Stimulated activated CD4-positive, alpha-beta T cell treated with anti-CD3 and anti-CD28 coated beads, Interleukin-2, amount 100 ng/mL, for 48 hours (primary cell): ENCODE measurements around the gene DDX43.
"Not testable (repeated sequence)": the region's sequence is repeated elsewhere in the genome, so short reads cannot be mapped to it uniquely, and the experiment has no call there.

Experiments
- DNase-seq, 2 donors: peaks; one replicate each; pipeline ENCODE4 v3.0.0-alpha.2; 2020

The DDX43 gene

DNA sequence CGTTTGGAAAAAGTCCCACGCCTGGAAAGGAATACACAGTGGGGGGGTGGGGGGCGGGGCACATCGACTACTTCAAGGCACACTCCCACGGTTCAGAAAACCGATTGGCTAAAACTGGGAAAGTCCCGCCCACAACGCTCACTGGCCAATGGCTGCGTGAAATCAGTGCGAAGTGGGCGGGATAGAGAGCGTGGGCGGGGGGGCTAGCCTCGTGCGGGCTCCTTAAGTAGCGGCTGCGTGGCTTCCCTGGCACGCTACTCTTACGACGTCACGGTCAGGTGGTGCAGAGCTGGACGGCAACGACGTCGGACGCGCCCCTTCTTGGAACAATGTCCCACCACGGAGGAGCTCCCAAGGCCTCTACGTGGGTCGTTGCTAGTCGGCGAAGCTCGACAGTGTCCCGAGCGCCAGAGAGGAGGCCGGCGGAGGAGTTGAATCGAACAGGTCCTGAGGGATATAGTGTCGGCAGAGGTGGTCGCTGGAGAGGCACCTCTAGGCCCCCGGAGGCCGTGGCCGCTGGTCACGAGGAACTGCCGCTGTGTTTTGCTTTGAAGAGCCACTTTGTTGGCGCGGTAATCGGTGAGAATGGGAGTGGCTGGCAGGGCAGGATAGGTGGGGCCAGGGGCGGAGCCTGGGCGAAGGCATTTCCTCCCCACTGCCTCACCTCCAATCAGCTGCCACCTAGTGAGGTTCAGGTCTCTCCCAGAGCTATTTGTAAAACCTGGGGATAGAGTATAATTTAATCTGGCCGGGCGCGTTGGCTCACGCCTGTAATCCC is at the start of gene DDX43:
Gene DDX43 (plus strand): TSS at position 252 of the 778 bp plus-strand sequence. CDS start 78 bp downstream, at position 330.
- no peak for DNase-seq

DNA sequence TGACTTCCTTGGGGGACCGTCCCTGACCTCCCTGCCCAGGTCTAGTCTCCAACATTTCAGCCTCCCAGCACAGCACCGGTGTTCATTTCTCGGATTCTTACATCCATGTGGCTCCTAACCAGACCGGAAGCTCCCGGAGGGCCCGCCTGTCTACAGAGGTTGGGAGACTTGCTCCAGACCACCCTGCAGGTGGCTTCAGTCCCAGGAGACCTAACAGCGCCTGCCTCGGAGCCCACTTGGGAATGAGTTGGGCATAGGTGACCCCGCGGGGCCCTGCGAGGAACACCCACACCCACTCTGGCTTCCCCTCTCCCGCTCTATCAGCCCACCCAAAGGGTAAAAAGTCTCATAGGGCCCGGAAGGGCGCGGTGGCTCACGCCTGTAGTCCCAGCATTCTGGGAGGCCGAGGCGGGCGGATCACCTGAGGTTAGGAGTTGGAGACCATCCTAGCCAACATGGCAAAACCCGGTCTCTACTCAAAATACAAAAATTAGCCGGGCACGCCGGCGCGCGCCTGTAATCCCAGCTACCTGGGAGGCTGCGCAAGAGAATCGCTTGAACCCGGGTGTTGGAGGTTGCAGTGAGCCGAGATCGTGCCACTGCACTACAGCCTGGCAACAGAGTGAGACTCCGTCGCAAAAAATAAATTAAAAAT is 46.0 kb upstream of the DDX43 start:
- DNase-seq = no peak

DNA sequence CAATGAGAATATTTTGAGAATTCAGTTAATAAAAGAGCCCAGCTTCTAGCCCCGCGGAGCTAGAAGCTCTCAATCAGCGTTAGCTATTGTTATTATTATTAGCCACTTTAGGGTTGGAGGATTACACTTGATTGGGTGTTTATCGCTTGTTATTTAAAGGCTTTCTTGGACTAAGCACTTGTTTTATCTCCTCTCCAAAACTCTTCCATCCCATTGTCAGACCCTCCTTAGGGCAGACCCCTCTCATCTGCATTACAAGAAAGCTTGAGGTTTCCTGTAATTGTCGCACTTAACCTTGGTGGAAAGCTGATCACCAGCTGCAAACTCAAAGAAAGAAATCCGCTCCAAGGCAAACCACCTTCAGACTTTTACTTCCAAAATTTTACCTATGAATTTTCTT is 45.3 kb upstream of the DDX43 start:
- no peak for DNase-seq

DNA sequence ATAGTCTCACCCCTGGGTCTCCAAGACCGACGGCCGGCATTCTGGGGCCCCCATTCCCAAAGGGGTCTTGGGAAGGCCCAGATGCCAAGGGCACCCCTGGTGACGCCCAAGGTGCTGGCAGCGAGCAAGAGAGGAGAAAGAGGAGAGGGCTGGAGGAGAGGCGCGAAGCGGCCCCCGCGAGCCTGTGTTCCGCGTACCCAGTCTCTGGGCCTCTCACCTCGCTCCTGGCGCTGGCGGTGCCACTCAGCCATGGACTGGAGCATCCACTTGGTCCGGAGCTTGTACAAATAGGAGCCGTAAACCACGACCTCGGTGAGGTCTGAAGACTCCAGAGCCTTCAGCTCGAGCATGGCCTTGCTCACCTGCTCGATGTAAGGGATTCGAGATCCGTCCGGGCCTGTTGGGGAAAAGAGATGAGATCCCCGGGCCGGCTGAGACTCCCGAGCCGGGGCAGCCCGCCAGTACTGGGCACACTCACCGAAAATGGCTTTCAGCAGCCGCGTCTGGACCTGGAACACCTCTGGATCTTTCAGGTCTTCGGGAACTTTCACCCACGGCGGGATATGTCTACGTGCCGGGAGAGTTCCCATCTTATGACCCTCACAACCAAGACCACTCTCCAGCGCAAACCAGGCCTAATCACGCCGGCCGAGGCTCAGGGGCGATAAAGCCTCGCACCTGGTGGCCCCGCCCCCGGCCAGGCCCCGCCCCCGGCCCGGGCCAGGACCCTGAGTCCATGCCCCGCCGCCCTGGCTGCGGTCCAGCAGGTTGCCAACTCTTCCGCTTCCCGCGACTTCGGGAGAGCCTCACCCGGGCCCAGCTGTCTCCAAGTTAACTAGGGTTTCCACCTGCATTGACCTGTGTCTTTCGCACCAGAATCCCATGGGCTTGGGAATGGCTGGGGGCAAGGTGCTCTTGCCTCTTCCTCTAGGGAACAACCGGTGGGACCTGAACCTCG is 40.7 kb upstream of the DDX43 start, which contains the start of gene DPPA5:
Gene DPPA5 (minus strand): TSS at position 641 of the 958 bp plus-strand sequence. CDS start 51 bp downstream, at position 590.
- no peak for DNase-seq

DNA sequence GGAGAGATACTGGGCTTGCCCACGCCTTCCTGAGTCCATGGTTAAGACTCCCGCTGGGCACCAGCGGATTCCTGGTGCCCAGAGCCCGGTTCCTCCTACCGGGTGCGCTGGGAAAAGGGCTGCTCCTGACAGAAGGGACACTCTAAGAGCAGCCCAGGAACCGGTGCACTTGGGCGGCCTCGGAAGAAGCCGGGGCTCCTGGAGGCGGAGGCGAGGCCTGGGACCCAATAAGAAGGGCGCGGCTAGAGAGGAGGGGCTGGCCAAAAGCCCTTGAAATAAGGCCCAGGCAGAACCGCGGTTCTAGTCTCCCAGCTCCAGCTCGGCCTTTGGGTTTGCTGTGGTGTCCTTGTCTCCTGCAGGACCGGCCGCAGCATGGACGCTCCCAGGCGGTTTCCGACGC is 32.3 kb upstream of the DDX43 start, which contains the start of gene KHDC3L:
Gene KHDC3L (plus strand): TSS at position 301 of the 400 bp plus-strand sequence. CDS start 72 bp downstream, at position 373.
- no peak for DNase-seq

DNA sequence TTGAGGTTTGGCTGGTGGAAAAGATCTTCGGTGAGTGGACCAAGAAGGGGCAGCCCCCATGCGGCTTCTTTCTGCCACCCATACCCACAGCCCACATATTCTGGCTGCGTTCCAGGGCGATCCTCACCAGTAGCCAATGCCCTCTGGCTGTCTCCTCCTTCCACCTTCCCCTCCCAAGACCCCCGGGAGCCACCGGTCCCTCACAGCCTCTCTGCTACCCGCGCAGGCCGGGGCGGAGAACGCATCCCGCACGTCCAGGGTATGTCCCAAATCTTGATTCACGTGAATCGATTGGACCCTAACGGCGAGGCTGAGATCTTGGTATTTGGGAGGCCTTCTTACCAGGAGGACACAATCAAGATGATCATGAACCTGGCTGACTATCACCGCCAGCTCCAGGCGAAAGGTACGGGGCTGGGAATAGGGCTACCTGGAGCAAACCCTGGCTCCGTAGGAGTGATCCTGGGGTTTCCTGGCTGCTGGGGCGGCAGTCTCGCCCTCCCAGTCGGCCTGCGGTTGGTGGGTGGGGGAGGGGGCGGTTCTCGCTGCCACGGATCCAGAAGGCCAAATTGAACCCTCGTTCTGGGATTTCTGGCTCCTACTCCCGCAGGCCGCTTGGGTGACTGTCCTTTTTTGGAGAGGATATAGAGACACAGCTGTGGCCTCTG is 31.6 kb upstream of the DDX43 start:
- no peak for DNase-seq

DNA sequence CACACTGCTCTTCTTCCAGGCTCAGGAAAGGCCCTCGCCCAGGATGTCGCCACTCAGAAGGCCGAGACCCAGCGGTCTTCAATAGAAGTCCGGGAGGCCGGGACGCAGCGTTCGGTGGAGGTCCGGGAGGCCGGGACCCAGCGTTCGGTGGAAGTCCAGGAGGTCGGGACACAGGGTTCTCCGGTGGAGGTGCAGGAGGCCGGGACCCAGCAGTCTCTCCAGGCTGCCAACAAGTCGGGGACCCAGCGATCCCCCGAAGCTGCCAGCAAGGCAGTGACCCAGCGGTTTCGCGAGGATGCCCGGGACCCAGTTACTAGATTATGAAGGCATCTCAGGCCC is 31.1 kb upstream of the DDX43 start:
- DNase-seq = no peak

DNA sequence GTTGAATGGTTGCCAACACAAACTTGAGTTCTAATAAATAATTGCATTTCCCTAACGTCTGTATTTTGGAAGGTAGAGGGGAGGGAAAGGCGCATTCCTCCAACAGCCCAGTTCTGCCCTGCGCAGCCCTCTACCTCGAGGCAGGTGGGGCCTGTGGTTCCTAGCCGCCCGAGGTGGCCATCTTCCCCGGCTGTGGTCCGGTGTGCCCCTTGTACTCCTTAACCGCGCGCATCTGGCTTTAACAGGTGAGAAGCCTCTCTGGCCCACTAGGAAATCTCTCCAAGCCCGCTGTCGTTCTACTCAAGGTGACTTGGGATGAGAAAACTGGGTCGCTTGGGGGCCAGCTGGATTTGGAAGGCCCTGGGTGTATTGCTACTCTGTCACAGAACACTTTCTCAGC is 30.5 kb upstream of the DDX43 start:
- no peak for DNase-seq

DNA sequence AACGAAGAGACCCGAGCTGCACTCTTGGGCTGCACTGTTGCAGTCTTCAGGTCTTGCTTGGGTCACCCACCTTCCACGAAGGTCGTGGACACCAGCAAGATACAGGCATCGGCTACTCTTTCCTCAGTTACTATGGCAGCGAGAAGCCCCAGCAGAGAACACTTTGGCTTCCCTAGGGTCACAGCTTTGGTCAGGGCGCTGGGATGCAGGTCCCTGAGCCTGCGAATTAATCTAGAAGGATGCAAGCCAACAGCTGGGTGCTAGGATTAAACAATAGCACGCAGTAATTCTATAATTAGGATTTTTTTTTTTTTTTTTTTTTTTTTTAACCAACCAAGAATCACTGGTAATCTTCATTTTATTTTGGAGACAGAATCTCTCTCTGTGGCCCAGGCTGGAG is 30.1 kb upstream of the DDX43 start:
- no peak for DNase-seq

DNA sequence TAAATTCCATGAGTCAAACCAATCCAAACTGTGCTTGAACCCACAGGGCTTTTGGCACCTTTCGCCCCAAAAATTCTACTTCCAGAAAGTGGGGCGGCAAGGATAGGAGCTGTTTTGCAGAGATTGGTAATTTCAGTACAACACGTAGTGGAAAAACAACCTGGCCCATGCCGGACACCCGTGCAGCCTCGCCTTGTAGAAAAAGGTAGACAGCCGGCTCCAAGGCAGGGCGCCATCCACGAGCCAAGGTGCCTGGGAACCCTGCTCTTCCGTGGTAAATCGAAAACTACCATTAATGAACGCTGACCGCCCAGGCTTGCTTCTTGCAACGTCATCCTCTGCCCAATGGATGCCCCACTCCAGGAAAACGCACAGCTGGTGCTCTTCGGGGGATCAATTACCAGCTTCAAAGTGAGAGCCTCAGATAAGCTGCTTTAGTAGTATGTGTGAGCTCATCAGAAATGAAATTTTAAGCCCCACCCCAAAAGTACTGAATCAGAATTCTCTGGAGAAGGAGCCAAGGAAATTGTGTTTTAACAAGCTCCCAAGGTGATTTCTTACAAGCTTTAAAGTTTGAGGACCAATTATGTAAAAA is 26.8 kb upstream of the DDX43 start:
- no peak for DNase-seq

DNA sequence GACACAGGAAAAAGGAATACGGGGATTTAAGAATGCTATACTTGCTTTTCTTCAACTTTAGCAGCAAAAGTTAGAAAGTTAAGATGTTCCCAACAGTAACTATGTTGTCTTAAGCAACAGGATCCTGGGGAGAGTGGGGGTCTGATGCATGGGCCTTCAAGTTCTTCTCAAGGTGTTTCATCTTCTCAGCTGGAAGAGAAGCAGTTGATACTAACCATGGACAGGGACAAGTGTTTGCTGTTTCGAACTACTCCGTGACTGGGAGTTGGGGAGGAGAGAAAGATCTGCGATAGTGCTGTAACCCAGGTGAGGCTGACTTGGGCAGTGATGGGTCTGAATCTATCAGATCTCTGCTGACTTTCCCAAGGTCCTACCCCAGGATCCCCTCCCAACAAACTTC is 26.0 kb upstream of the DDX43 start:
- no peak for DNase-seq

DNA sequence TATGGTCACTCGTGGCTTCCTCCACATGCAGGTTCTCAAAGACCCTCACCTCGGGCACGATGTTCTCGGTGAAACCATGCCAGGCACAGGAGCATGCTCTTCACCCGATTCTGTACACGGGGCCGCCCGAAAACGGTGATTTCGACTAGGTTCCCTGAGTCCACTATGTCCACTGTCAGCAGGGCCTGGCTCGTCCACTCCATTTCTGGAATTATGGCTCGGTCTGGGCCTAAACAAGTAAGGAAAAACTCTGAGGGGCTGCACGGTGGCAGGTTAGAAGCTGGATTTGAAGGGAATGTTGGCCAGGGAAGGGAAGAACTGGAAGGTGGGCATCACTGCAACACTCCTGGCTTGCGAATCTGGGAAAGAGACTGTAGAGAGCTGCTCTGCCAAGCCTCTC is 25.5 kb upstream of the DDX43 start:
- DNase-seq = no peak

DNA sequence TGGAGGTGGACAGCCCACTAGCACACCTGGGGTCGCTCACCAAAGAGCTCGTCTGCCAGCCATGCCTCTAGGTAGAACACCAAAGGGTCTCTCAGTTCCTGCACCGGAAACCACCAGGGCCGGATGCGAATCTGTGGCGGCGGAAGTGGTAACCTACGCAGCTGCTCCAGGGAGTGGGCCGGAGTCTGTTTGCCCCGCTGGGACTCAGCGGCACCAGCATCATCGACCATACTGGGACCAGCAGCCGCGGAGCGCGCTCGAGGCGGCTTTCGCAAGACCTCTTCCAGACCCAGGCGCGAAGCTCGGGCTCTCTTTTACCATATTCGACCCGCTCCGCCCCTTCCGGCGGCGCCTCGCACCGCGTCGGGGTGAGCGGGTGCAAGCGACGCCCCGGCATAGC is 25.1 kb upstream of the DDX43 start, which contains the start of gene OOEP:
Gene OOEP (minus strand): TSS at position 335 of the 400 bp plus-strand sequence. CDS start 105 bp downstream, at position 230.
- DNase-seq = no peak

DNA sequence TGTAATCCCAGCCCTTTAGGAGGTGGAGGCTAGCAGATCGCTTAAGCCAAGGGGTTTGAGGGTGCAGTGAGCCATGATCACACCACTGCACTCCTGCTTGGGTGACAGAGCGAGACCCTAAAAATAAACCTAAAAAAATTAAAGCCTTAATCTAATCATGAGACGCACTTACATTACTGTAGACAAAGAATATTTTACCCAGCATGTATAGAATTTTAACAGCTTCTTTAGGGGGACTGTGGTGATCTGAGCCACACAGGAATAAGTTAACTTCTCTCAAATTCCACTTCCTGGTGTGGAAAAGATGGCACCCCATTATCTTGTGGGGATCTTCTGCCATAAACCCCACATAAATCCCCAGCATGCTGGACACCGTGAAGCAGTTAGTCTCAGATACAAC is 22.6 kb upstream of the DDX43 start:
- DNase-seq = no peak

DNA sequence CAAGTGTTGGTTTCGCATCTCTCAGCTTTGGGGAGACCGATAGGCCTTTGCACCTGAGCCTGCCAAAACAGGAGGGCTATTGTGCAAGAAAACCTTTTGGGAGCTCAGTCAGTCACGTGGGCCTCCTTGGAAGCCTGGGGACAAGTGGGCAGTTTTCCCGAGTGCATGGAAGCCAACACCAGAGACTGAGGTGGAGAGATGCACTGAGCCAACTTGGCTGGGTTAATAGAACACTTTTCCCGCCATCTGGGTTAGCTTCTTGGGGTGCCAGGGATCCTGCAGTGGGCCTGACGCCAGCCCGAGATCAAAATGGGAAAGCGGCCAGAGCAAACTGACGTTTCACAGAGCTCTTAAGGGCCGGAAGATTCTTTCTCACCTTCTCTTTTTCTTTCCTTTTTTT is 22.1 kb upstream of the DDX43 start:
- no peak for DNase-seq

DNA sequence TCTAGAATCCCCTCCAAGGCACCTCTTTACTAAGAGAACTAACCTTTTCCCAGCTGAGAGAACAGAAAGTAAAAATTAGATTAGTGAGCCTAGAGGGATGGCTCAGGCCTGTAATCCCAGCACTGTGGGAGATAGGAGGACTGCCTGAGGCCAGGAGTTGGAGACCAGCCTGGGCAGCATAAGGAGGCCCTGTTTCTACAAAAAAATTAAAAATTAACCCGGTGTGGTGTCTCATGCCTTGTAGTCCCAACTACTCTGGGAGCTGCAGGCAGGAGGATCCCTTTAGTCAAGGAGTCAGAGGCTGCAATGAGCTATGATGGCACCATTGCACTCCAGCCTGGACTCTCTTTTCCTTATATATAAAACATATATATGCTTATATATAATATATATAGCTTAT is 19.4 kb upstream of the DDX43 start:
- DNase-seq = no peak

DNA sequence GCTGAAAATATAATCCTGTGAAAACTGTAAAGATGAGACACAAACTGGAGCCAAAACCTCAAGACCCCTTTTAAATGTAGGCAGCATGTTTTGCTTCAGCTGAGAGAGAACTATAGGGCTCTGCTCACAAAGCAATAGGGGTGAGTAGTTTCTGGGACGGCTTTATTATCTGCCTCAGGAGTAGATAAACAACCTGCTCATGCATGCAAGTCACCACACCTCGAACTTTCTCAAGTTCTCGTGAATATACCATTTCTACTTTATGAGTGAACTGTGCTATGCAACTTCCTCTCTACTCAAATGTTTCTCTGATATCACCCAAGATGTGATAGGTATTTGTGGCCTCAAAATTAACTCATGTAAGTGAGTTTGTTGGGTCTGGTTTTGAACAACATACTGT is 17.4 kb upstream of the DDX43 start:
- no peak for DNase-seq

DNA sequence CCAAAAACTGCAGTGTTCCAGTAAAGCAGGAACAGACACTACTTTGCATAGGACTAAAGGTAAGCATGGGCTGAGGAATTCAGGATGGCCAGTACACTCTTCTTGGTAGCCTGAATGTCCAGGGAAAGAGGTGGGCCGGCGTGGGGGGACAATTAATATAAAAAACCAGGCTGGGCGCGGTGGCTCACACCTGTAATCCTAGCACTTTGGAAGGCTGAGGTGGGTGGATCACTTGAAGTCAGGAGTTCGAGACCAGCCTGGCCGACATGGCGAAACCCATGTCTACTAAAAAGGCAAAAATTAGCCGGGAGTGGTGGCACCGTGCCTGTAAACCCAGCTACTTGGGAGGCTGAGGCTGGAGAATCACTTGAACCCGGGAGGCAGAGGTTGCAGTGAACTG is 13.1 kb upstream of the DDX43 start:
- DNase-seq = not testable (repeated sequence)

DNA sequence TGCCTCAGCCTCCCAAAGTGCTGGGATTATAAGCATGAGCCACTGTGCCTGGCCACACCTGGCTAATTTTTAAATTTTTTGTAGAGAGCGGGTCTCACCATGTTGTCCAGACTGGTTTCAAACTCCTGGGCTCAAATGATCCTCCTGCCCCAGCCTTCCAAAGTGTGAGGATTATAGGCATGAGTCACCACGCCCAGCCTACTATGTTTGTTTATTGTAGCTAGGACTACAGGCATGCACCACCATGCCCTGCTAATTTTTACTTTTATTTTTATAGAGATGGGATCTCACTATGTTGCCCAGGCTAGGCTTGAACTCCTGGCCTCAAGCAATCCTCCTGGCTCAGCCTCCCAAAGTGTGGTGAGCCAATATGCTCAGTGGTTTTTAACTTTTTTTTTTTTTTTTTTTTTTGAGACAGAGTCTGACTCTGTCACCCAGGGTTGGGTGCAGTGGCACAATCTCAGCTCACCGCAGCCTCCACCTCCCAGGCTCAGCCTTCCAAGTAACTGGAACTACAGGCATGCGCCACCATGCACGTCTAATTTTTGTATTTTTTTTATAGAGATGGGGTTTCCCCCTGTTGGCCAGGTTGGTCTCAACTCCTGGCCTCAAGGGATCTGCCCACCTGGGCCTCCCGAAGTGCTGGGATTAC is 12.0 kb upstream of the DDX43 start:
- DNase-seq = no peak

DNA sequence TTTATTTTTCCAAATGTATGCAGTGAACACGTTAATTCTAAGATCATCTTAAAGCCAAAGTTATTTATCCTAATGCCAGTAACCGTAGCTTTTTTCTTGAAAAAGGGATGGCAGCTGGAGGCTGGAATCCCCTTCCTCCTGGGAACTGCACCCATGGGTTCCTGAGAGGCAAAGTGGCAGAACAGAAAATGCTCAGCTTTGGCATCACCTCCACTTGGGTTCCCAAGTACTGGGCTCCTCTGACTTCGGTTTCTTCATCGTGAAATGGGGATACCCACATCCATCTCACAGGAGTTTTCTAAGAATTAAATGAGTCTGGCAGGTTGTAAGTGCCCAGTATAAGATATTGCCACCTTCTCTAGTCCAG is 6.2 kb upstream of the DDX43 start:
- no peak for DNase-seq

DNA sequence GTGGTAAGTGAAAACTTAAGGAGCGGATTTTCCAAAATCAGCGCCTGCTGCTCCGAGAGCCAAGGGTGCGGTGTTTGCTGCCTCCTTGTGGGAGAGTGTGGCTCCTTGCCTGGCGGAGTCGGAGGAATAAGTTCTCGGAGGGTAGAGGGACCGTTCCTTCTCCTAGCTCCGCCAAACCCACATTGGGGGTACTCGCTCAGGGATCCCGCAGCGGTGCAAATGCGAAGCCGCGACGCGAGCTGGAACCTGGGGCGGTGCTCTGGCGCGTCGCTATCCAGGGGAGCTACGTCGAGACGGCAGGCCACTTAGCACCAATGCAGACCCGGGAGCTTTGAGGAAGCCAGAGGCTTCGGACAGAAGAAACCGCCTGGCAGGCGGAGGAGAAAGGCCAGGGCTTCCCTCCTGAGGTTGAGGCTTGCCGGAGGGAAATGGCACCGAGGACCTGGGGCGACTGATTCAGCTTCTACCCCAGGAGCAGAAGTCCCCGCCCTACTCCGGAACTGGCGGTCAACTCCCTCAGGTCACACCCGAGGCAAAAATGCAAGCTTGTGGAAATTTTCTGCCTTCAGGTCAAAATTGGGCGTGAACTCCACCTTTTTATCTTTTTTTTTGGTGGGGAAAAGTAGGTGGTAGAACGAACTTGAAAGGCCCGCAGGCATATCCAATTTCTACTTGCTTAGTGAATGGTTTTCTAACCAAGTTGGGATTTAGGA is 5.7 kb upstream of the DDX43 start:
- DNase-seq = peak; percentile 30 to 55
